ENCODE data around the gene FHOD3.

FHOD3 gene

GRCh38 chr18:36568487-36568886, 271.0 kb downstream of the FHOD3 start:
- TF ChIP-seq REST (IDR thresholded peaks at IDR 0.05; ENCODE audit: low read depth): no peak
- no peak for TF ChIP-seq NFIC (IDR thresholded peaks at IDR 0.05)
- no peak for TF ChIP-seq EGR1 (IDR thresholded peaks at IDR 0.05)
- TF ChIP-seq TAF1 (IDR thresholded peaks at IDR 0.05; ENCODE audit: low read depth): no peak
- no peak for TF ChIP-seq EP300 (IDR thresholded peaks at IDR 0.05; ENCODE audit: borderline replicate concordance)
- TF ChIP-seq RAD21 (IDR thresholded peaks at IDR 0.05; ENCODE audit: low read depth): no peak
- no peak for TF ChIP-seq MAX (IDR thresholded peaks at IDR 0.05)
- TF ChIP-seq YY1 (IDR thresholded peaks at IDR 0.05; ENCODE audit: low read depth): no peak
- no peak for TF ChIP-seq ZBTB7A (IDR thresholded peaks at IDR 0.05; ENCODE audit: low read depth)
- TF ChIP-seq FOXM1 (IDR thresholded peaks at IDR 0.05; ENCODE audit: borderline replicate concordance, low read depth): no peak

GRCh38 chr18:36572135-36572856, 274.8 kb downstream of the FHOD3 start:
- TF ChIP-seq RAD21 (IDR thresholded peaks at IDR 0.05; ENCODE audit: low read depth) (peak; percentile 66), USF1 (IDR thresholded peaks at IDR 0.05) (no peak)

GRCh38 chr18:36576339-36576738, 278.8 kb downstream of the FHOD3 start:
- TF ChIP-seq CREB1 (IDR thresholded peaks at IDR 0.05; ENCODE audit: low read depth) (no peak), FOXM1 (IDR thresholded peaks at IDR 0.05; ENCODE audit: borderline replicate concordance, low read depth) (no peak), TEAD4 (IDR thresholded peaks at IDR 0.05) (no peak), CEBPB (IDR thresholded peaks at IDR 0.05) (no peak), TCF12 (IDR thresholded peaks at IDR 0.05; ENCODE audit: low read depth) (no peak), ZBTB7A (IDR thresholded peaks at IDR 0.05; ENCODE audit: low read depth) (no peak), EGR1 (IDR thresholded peaks at IDR 0.05) (no peak), MAX (IDR thresholded peaks at IDR 0.05) (no peak), USF1 (IDR thresholded peaks at IDR 0.05) (no peak), RAD21 (IDR thresholded peaks at IDR 0.05; ENCODE audit: low read depth) (no peak), TAF1 (IDR thresholded peaks at IDR 0.05; ENCODE audit: low read depth) (no peak), YY1 (IDR thresholded peaks at IDR 0.05; ENCODE audit: low read depth) (no peak), NFIC (IDR thresholded peaks at IDR 0.05) (no peak), EP300 (IDR thresholded peaks at IDR 0.05; ENCODE audit: borderline replicate concordance) (no peak), REST (IDR thresholded peaks at IDR 0.05; ENCODE audit: low read depth) (no peak)

- TF ChIP-seq MAX (IDR thresholded peaks at IDR 0.05) (no peak), TEAD4 (IDR thresholded peaks at IDR 0.05) (no peak), EP300 (IDR thresholded peaks at IDR 0.05; ENCODE audit: borderline replicate concordance) (no peak), FOXM1 (IDR thresholded peaks at IDR 0.05; ENCODE audit: borderline replicate concordance, low read depth) (no peak), ZBTB7A (IDR thresholded peaks at IDR 0.05; ENCODE audit: low read depth) (no peak), YY1 (IDR thresholded peaks at IDR 0.05; ENCODE audit: low read depth) (no peak), CEBPB (IDR thresholded peaks at IDR 0.05) (no peak), CREB1 (IDR thresholded peaks at IDR 0.05; ENCODE audit: low read depth) (no peak), TCF12 (IDR thresholded peaks at IDR 0.05; ENCODE audit: low read depth) (no peak), TAF1 (IDR thresholded peaks at IDR 0.05; ENCODE audit: low read depth) (no peak)
These were observed 281.6 kb downstream of the FHOD3 start for GRCh38 chr18:36578871-36579710.

GRCh38 chr18:36580266-36580665, 282.8 kb downstream of the FHOD3 start:
- TF ChIP-seq EP300 (IDR thresholded peaks at IDR 0.05; ENCODE audit: borderline replicate concordance) (no peak), CREB1 (IDR thresholded peaks at IDR 0.05; ENCODE audit: low read depth) (no peak), YY1 (IDR thresholded peaks at IDR 0.05; ENCODE audit: low read depth) (no peak), MAX (IDR thresholded peaks at IDR 0.05) (no peak), TAF1 (IDR thresholded peaks at IDR 0.05; ENCODE audit: low read depth) (no peak), REST (IDR thresholded peaks at IDR 0.05; ENCODE audit: low read depth) (no peak), EGR1 (IDR thresholded peaks at IDR 0.05) (no peak), TCF12 (IDR thresholded peaks at IDR 0.05; ENCODE audit: low read depth) (no peak), CEBPB (IDR thresholded peaks at IDR 0.05) (no peak), RAD21 (IDR thresholded peaks at IDR 0.05; ENCODE audit: low read depth) (no peak), TEAD4 (IDR thresholded peaks at IDR 0.05) (no peak), FOXM1 (IDR thresholded peaks at IDR 0.05; ENCODE audit: borderline replicate concordance, low read depth) (no peak), ZBTB7A (IDR thresholded peaks at IDR 0.05; ENCODE audit: low read depth) (no peak), USF1 (IDR thresholded peaks at IDR 0.05) (no peak)

All from Ishikawa (cell line).